Ovary (tissue), 9 donors: ENCODE data around the gene PPP5C. TPM values are rescaled to one million over a fixed set of nuclear protein-coding genes. Genes with fewer than 3 reads are reported as not detected.
A peak's percentile ranks its signal among the peaks of the same experiment; 100 is the strongest.

Source experiments
- DNase-seq, 5 donors: peaks; one replicate each; pipeline ENCODE4 v3.0.0-alpha.2; 2019 to 2020
- H3K27ac ChIP-seq, 2 donors: fragments of 200-600 bp; one replicate each; pipeline versions ENCODE4 v1.5.1 to v1.8.0; 2019 to 2022
- H3K27me3 ChIP-seq: fragments of 200-600 bp; one replicate; pipeline ENCODE4 v1.8.0; 2022
- H3K36me3 ChIP-seq: fragments of 200-600 bp; sonication (generic); one replicate; pipeline ENCODE4 v1.5.1; 2019
- H3K4me1 ChIP-seq: one replicate; pipeline ENCODE4 v1.8.1; 2013; ENCODE audit warnings: mild to moderate bottlenecking, moderate library complexity; ENCODE audit not compliant: insufficient read depth
- H3K4me3 ChIP-seq: fragments of 200-600 bp; sonication (generic); one replicate; pipeline ENCODE4 v1.5.1; 2017
- H3K9me3 ChIP-seq, 2 donors: fragments of 200-600 bp in 1 of 2; sonication (generic) in 1 of 2; one replicate each; pipeline versions ENCODE4 v1.5.1 to v1.8.1; 2013 to 2019; ENCODE audit warnings: mild to moderate bottlenecking in 1 of 2, moderate library complexity in 1 of 2
- EP300 ChIP-seq: sonication (generic); formaldehyde crosslinking; IDR thresholded peaks from one replicate; pipeline ENCODE4 v1.6.1; 2017; ENCODE audit warnings: antibody characterized with exemption
- POLR2A ChIP-seq: fragments of 450-650 bp; IDR thresholded peaks from one replicate; pipeline ENCODE4 v1.6.1; 2017; ENCODE audit warnings: antibody characterized with exemption, mild to moderate bottlenecking, moderate library complexity
- WGBS, 3 donors: extraction: QIAGEN DNeasy Blood & Tissue Kit in 1 of 3; methylation state at CpG; one replicate each; pipeline versions ENCODE4 v1.1.5 to v1.1.7; 2013 to 2017; 5-methylcytosine and 5-hydroxymethylcytosine counted together
- intact Hi-C, 4 donors: fragments of 100-400 bp; cut with DNase I; formaldehyde crosslinking; loops; one replicate each; pipeline versions ENCODE4 v1.11.0 to v1.15.1; 2022 to 2023
- polyA plus RNA-seq, 2 donors: library from polyadenylated mRNA; stranded (reverse); fragments of 200-250 nt in 1 of 2; fragments of 350-450 nt in 1 of 2; fragmentation: Illumina TruSeq in 1 of 2; extraction: RNeasy Lipid Tissue Mini Kit (QIAGEN cat#74804) in 1 of 2; gene quantifications; one replicate each; pipeline ENCODE4 v1.2.3, GENCODE V29; 2013 to 2014
- total RNA-seq, 7 donors: library from RNA; depleted of rRNA in 2 of 7; stranded (reverse); fragments of >200 nt in 2 of 7; fragmentation: NEBNext Ultra II Directional in 3 of 7; extraction: Animal tissue kit (Norgen Biotek cat#: 25700) in 3 of 7; gene quantifications; one replicate each; pipeline versions ENCODE4 v1.1.0 to v1.2.4, GENCODE V29; 2016 to 2023
- TF ChIP-seq, protein P1 (sequence below), 3 donors: fragments of 450-650 bp in 2 of 3; fragments of 200-600 bp in 1 of 3; IDR thresholded peaks; one replicate each; pipeline versions ENCODE4 v1.5.1 to v1.8.0; 2016 to 2022; ENCODE audit warnings: antibody characterized with exemption in 3 of 3, mild to moderate bottlenecking in 1 of 3
- donor health status: DM: no; HTN: no; CAD: no; lungs with moderate emphysema.
- donor health status: DM: no; HTN: no; CAD: no.
- donor health status: Bipolar disorder and iron deficiency.
- donor health status: DM: yes; HTN: yes; CAD: no.
- donor health status: DM: no; HTN: no; CAD: no.
- donor health status: DM: yes; HTN: yes; CAD: no.

Gene PPP5C
- total and polyA plus RNA-seq, 9 donors, result 33.1 to 79.2 (median 45.3) TPM

DNA sequence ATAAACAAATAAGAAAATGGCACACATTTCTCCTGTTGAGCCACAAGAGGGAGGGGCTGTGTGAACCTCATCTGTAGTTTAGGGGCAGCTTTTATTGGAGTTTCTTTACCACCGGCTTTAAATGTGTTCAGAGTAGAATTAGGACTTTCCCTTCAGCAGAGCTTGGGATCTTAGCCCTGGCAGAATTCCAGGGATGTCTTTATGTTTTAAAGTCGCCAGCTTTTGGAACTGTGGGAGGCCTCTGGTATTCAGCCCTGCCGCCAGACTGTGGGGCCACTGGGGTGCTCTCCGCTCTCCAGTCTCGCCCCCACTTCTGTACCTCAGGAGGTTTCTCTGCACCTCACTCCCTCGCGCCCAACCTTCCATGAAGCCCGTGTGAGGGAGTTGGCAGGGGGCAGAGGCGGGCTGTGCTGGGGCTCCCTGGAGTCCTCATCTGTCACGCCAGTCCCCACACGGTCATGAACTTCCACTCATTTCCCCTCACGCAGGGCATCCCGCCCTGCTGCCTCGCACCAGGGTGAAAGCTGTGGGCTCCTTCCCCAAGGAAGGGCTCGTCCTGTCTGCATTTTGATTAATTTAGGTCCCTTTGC lies 35.0 kb downstream of the PPP5C start:
- DNase-seq, result peak in 1 of 5 donors; percentile 31
- intact Hi-C loops, result no loop called here
- peaks cover 7% of the 10 kb centered on the region for H3K4me1 ChIP-seq
- WGBS, 3 donors, result 75 to 88% (median 86%) methylated on average over 15 of the region's 15 CpGs
- H3K27ac ChIP-seq, result no peak overlapping the region
- H3K36me3 ChIP-seq, result no peaks in the 10 kb centered on the region
- H3K4me3 ChIP-seq, result no peak overlapping the region
- TF ChIP-seq EP300, result no peak
- TF ChIP-seq POLR2A, result no peak
- TF ChIP-seq, protein P1, sequence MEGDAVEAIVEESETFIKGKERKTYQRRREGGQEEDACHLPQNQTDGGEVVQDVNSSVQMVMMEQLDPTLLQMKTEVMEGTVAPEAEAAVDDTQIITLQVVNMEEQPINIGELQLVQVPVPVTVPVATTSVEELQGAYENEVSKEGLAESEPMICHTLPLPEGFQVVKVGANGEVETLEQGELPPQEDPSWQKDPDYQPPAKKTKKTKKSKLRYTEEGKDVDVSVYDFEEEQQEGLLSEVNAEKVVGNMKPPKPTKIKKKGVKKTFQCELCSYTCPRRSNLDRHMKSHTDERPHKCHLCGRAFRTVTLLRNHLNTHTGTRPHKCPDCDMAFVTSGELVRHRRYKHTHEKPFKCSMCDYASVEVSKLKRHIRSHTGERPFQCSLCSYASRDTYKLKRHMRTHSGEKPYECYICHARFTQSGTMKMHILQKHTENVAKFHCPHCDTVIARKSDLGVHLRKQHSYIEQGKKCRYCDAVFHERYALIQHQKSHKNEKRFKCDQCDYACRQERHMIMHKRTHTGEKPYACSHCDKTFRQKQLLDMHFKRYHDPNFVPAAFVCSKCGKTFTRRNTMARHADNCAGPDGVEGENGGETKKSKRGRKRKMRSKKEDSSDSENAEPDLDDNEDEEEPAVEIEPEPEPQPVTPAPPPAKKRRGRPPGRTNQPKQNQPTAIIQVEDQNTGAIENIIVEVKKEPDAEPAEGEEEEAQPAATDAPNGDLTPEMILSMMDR (IDR thresholded peaks at IDR 0.05), result no peak
- no peaks in the 10 kb centered on the region for H3K27me3 ChIP-seq
- H3K9me3 ChIP-seq, result no peaks in the 10 kb centered on the region

DNA sequence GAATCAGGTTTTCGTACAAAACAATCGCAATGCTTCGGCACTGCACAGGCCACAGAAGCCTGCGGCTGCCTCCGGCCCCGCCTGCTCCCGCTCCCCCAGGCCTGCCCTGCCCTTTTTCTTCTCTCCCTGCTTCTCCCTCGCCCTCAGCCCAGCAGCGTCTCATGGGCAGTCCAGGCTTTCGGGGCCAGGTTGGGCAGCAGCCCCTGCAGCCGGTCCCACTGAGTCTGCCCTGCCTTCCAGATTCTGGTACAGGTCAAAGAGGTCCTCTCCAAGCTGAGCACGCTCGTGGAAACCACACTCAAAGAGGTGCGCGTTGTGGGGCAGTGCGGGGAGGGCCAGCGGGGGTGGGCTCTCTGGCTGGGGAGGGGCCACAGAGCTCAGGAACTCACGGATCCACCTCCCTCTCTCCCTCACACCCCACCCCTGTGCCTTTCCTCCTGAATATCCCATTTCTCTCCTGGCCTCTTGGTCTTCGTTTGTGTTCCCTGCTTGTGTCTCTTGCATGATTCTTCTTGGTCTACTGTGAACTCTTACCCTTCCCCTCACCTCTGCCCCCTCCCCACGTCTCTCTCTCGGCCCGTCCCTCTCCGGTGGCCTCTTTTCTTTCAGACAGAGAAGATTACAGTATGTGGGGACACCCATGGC lies 36.4 kb downstream of the PPP5C start:
- WGBS, 3 donors, result 76 to 85% (median 81%) methylated on average over 22 to 23 of the region's 23 CpGs
- DNase-seq, result peak in 1 of 5 donors; percentile 22
- Histone ChIP-seq H3K4me3 (no peak overlapping the region), H3K4me1 (peaks cover 4% of the 10 kb centered on the region), H3K9me3 (no peaks in the 10 kb centered on the region), H3K27ac (no peak overlapping the region), H3K36me3 (no peaks in the 10 kb centered on the region), H3K27me3 (no peaks in the 10 kb centered on the region)
- intact Hi-C loops, result no loop called here
- TF ChIP-seq POLR2A, result no peak
- TF ChIP-seq, protein P1 (IDR thresholded peaks at IDR 0.05), result no peak
- no peak for TF ChIP-seq EP300

DNA sequence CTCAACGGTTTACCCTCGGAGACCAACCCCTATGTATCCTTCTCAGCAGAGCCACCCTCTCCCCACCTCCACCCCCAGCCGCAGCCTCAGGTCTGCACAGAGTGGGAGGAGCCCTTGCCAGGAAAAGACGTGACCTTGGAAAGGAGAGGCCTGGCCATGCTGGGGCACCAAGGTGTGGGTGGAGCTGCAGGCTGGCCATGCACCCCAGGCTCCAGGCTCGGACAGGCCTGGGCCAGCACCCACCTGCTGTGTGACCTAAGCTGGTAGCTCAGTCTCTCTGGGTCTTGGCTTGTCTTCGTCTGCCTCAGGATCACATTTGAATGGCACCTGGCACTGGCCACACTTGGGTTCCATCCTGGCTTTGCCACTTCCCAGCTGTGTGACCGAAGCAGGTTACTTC lies 37.0 kb downstream of the PPP5C start:
- WGBS, 3 donors, result 79 to 85% (median 85%) methylated on average over 7 of the region's 7 CpGs
- H3K9me3 ChIP-seq, result no peaks in the 10 kb centered on the region
- intact Hi-C loops, result no loop called here
- peak in 3 of 5 donors; percentile 13 to 22 (median 14) for DNase-seq
- no peaks in the 10 kb centered on the region for H3K27me3 ChIP-seq
- peaks cover 3% of the 10 kb centered on the region for H3K4me1 ChIP-seq
- no peak overlapping the region for H3K4me3 ChIP-seq
- TF ChIP-seq, protein P1 (IDR thresholded peaks at IDR 0.05), result no peak
- TF ChIP-seq EP300, result no peak
- TF ChIP-seq POLR2A, result no peak
- no peaks in the 10 kb centered on the region for H3K36me3 ChIP-seq
- no peak overlapping the region for H3K27ac ChIP-seq

DNA sequence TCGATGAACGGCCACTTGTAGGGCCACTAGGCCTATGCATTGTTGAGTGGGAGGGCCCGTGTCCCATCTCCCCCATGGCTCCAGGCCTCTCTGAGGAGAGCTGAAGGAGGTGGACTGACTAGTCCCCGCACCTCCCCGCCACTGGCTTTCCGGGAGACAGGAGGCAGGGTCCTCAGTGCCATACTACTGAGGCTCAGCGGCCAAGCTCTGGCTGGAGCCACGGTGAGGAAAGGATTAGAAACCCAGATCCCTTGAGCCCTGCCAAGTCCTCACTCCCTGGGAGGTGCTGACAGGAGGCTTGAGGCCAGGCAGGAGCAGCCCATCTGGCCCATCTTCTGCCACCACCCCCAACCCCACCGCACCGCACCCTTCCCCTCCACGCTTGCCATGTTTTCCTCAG lies 37.5 kb downstream of the PPP5C start:
- no peak overlapping the region for H3K4me3 ChIP-seq
- H3K27ac ChIP-seq, result no peak overlapping the region
- H3K27me3 ChIP-seq, result no peaks in the 10 kb centered on the region
- DNase-seq, result peak in 3 of 5 donors; percentile 11 to 27 (median 12)
- TF ChIP-seq EP300 (no peak), POLR2A (no peak)
- TF ChIP-seq, protein P1 (IDR thresholded peaks at IDR 0.05), result no peak
- intact Hi-C loops, result no loop called here
- 90 to 94% (median 93%) methylated on average over 11 of the region's 11 CpGs for WGBS, 3 donors
- no peaks in the 10 kb centered on the region for H3K4me1 ChIP-seq
- H3K9me3 ChIP-seq, result no peaks in the 10 kb centered on the region
- H3K36me3 ChIP-seq, result no peaks in the 10 kb centered on the region
